ENCODE results near the gene THAP3.

THAP3 gene

DNA sequence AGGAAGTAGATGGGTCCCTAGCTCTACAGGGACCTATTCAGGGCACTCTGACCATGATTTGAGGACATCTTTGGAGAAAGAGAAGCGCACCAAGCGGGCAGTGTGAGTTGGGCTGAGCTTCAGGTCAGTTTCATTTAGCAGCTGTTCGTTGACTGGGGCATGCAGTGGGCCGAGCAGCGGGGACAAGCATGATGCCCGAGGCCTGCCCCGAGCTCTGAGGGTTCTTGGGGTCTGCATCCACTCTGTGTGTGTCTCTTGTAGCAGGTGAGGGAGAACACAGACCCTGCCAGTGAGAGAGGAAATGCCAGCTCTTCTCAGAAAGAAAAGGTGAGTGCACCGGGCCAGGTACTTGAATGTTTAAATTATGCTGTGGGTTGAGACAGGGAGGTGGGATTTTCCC, 5.4 kb downstream of the THAP3 start:
- no peak for TF ChIP-seq CTCF (IDR thresholded peaks at IDR 0.05; ENCODE audit: control insufficient read depth, insufficient read depth, low read depth, low read length, missing control alignments)
- no peak overlapping the region for H3K4me3 ChIP-seq (ENCODE audit: control insufficient read depth, low read depth, low read length)
- no peak for DNase-seq (ENCODE audit: low read depth)

DNA sequence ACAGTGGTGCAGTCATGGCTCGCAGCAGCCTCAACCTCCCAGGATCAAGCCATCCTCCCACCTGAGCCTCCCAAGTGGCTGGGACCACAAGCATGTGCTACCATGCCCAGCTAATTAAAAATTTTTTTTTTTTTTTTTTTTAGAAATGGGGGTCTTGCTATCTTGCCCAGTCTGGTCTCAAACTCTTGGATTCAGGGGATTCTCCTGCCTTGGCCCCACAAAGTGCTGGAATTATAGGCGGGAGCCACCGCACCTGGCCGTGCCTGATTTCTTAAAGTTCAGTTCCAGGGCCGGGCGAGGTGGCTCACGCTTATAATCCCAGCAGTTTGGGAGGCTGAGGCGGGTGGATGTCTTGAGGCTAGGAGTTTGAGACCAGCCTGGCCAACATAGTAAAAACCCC, 6.4 kb downstream of the THAP3 start:
- no peak overlapping the region for H3K4me3 ChIP-seq (ENCODE audit: control insufficient read depth, low read depth, low read length)
- DNase-seq (ENCODE audit: low read depth), result no peak
- TF ChIP-seq CTCF (IDR thresholded peaks at IDR 0.05; ENCODE audit: control insufficient read depth, insufficient read depth, low read depth, low read length, missing control alignments), result no peak

- no peak overlapping the region for H3K4me3 ChIP-seq (ENCODE audit: control insufficient read depth, low read depth, low read length)
- no peak for DNase-seq (ENCODE audit: low read depth)
- no peak for TF ChIP-seq CTCF (IDR thresholded peaks at IDR 0.05; ENCODE audit: control insufficient read depth, insufficient read depth, low read depth, low read length, missing control alignments)
Observed at GRCh38 chr1:6632588-6633514, 8.2 kb downstream of the THAP3 start.

- H3K4me3 ChIP-seq (ENCODE audit: control insufficient read depth, low read depth, low read length), result no peak overlapping the region
- TF ChIP-seq CTCF (IDR thresholded peaks at IDR 0.05; ENCODE audit: control insufficient read depth, insufficient read depth, low read depth, low read length, missing control alignments), result peak; percentile 55
- no peak for DNase-seq (ENCODE audit: low read depth)
Observed at GRCh38 chr1:6634371-6635052, 9.8 kb downstream of the THAP3 start.

DNA sequence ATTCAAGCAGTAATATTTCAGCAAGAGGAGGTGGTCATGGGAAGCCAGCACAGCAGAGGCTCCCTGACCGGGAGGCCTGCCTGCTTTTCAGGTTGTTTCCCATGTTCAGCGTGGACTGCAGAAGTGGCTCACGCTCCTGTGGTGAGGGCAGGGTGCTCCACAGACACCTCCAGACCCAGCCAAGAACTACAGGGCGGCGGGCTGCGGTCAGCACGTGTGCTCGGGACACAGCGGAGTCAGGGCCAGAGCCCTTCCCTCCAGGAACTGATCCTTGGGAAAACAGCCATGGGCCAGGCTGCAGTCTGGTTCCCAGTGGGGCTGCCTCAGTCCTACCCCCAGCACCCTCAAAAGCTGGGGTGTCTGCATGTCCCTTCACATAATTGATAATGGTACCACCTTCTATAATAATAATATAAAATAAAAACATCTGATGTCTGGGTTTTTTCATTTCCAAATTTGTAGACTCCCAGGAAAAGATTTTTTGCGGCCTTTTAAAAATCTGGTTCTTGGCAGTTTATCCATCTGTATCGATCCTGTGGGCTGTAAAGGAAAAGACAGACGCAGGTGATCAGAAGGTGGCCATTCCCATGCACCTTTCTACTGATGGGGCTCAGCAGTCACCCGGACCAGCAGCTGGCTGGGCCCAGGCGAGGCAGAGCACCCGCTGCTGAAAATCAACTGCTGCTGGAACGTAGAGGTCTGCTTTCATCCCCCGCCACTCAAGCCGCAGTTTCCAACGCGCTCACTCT, 10.7 kb downstream of the THAP3 start:
- no peak for DNase-seq (ENCODE audit: low read depth)
- H3K4me3 ChIP-seq (ENCODE audit: control insufficient read depth, low read depth, low read length), result no peak overlapping the region
- TF ChIP-seq CTCF (IDR thresholded peaks at IDR 0.05; ENCODE audit: control insufficient read depth, insufficient read depth, low read depth, low read length, missing control alignments), result no peak

Data from AG09309 (cell line).